Adrenal gland (tissue), 12 donors: ENCODE measurements around the gene ARHGAP25. TPM values are rescaled to one million over a fixed set of nuclear protein-coding genes. Genes with fewer than 3 reads are reported as not detected.

Experiments
- DNase-seq, 7 donors: peaks; one replicate each; pipeline ENCODE4 v3.0.0-alpha.2; 2019 to 2020
- H3K27ac ChIP-seq, 5 donors: fragments of 200-600 bp; sonication (generic) in 4 of 5; 1 replicate in 3 of 5; 2 replicates in 2 of 5; pipeline versions ENCODE4 v1.5.1 to v1.8.0; 2016 to 2020; ENCODE audit warnings: mild to moderate bottlenecking in 1 of 5
- H3K27me3 ChIP-seq: fragments of 200-600 bp; 2 replicates; pipeline ENCODE4 v1.8.0; 2021
- H3K36me3 ChIP-seq, 2 donors: fragments of 200-600 bp; replicated peaks in 1 of 2; 1 replicate in 1 of 2; 2 replicates in 1 of 2; pipeline versions ENCODE4 v1.5.1 to v1.8.0; 2018 to 2022
- H3K4me1 ChIP-seq, 2 donors: fragments of 200-600 bp; replicated peaks in 1 of 2; 1 replicate in 1 of 2; 2 replicates in 1 of 2; pipeline versions ENCODE4 v1.5.1 to v1.8.0; 2018 to 2021
- H3K4me3 ChIP-seq, 4 donors: fragments of 200-600 bp; sonication (generic) in 3 of 4; one replicate each; pipeline ENCODE4 v1.5.1; 2016 to 2018
- H3K9me3 ChIP-seq, 3 donors: fragments of 200-600 bp; sonication (generic) in 1 of 3; replicated peaks in 1 of 3; 1 replicate in 2 of 3; 2 replicates in 1 of 3; pipeline versions ENCODE4 v1.5.1 to v1.8.0; 2016 to 2021
- CTCF ChIP-seq, 6 experiments: fragments of 450-650 bp in 4 of 6; fragments of 200-600 bp in 2 of 6; sonication (generic) in 1 of 6; IDR thresholded peaks; 1 replicate in 5 of 6; 2 replicates in 1 of 6; pipeline versions ENCODE4 v1.5.1 to v1.8.0; 2016 to 2021; ENCODE audit warnings: antibody characterized with exemption in 6 of 6, mild to moderate bottlenecking in 2 of 6, moderate library complexity in 1 of 6
- POLR2A ChIP-seq, 2 donors: fragments of 450-650 bp; IDR thresholded peaks; one replicate each; pipeline ENCODE4 v1.6.1; 2017; ENCODE audit warnings: antibody characterized with exemption in 2 of 2, mild to moderate bottlenecking in 2 of 2, moderate library complexity in 1 of 2
- WGBS, 4 donors: extraction: QIAGEN DNeasy Blood & Tissue Kit in 2 of 4; methylation state at CpG; one replicate each; pipeline versions ENCODE4 v1.1.5 to v1.1.7; 2013 to 2017; 5-methylcytosine and 5-hydroxymethylcytosine counted together
- intact Hi-C, 2 donors: fragments of 100-400 bp; cut with DNase I; formaldehyde crosslinking; loops; one replicate each; pipeline versions ENCODE4 v1.14.1 to v1.15.0; 2022 to 2023
- polyA plus RNA-seq, 3 donors: library from polyadenylated mRNA; stranded (reverse); fragments of 200-250 nt in 2 of 3; fragments of 350-450 nt in 1 of 3; fragmentation: Illumina TruSeq in 1 of 3; extraction: RNeasy Lipid Tissue Mini Kit (QIAGEN cat#74804) in 1 of 3; gene quantifications; one replicate each; pipeline ENCODE4 v1.2.3, GENCODE V29; 2013 to 2014
- total RNA-seq, 9 donors: library from RNA; depleted of rRNA in 4 of 9; stranded (reverse); fragments of >200 nt in 4 of 9; fragments of 120-200 nt in 1 of 9; fragmentation: NEBNext Ultra II Directional in 1 of 9; extraction: Animal tissue kit (Norgen Biotek cat#: 25700) in 1 of 9; gene quantifications; one replicate each; pipeline versions ENCODE4 v1.1.0 to v1.2.4, GENCODE V29; 2013 to 2023
- donor health status: healthy with polysubstance abuse.
- donor health status: Bipolar disorder and iron deficiency.
- donor health status: DM: yes; HTN: yes; CAD: no.
- donor health status: DM: no; HTN: no; CAD: no.
- donor health status: DM: no; HTN: no; CAD: no.
- donor health status: DM: yes; HTN: yes; CAD: no.

The ARHGAP25 gene
- total and polyA plus RNA-seq, 12 donors: 5.5 to 17.6 (median 10.6) TPM

- Histone ChIP-seq H3K36me3 (no peaks in the 10 kb centered on the region), H3K4me3 (no peak overlapping the region), H3K27ac (no peak overlapping the region), H3K9me3 (no peaks in the 10 kb centered on the region), H3K4me1 (no peaks in the 10 kb centered on the region), H3K27me3 (no peaks in the 10 kb centered on the region)
- TF ChIP-seq CTCF (IDR thresholded peaks at IDR 0.05): no peak
- no peak for TF ChIP-seq POLR2A (IDR thresholded peaks at IDR 0.05)
- intact Hi-C loops: no loop called here
- 77 to 87% (median 82%) methylated on average over 4 of the region's 4 CpGs for WGBS, 4 donors
- DNase-seq: no peak
Observed at GRCh38 chr2:68695971-68696370, 38.6 kb upstream of the ARHGAP25 start.

GRCh38 chr2:68696554-68696953, 38.1 kb upstream of the ARHGAP25 start:
- Histone ChIP-seq H3K27ac (no peak overlapping the region), H3K4me3 (no peak overlapping the region), H3K27me3 (no peaks in the 10 kb centered on the region), H3K4me1 (no peaks in the 10 kb centered on the region), H3K9me3 (no peaks in the 10 kb centered on the region), H3K36me3 (no peaks in the 10 kb centered on the region)
- TF ChIP-seq CTCF (IDR thresholded peaks at IDR 0.05) (no peak), POLR2A (IDR thresholded peaks at IDR 0.05) (no peak)
- intact Hi-C loops: no loop called here
- WGBS, 4 donors: 64 to 74% (median 71%) methylated on average over 2 of the region's 2 CpGs
- DNase-seq: no peak

- DNase-seq: no peak
- intact Hi-C loops: no loop called here
- WGBS, 4 donors: 68 to 91% (median 69%) methylated on average over 4 of the region's 4 CpGs
- Histone ChIP-seq H3K27ac (no peak overlapping the region), H3K36me3 (no peaks in the 10 kb centered on the region), H3K4me3 (no peak overlapping the region), H3K27me3 (no peaks in the 10 kb centered on the region), H3K4me1 (no peaks in the 10 kb centered on the region), H3K9me3 (no peaks in the 10 kb centered on the region)
- no peak for TF ChIP-seq CTCF (IDR thresholded peaks at IDR 0.05)
- TF ChIP-seq POLR2A (IDR thresholded peaks at IDR 0.05): no peak
Observed at GRCh38 chr2:68698567-68699377, 35.8 kb upstream of the ARHGAP25 start.

- Histone ChIP-seq H3K4me3 (no peak overlapping the region), H3K27ac (no peak overlapping the region), H3K36me3 (no peaks in the 10 kb centered on the region), H3K9me3 (no peaks in the 10 kb centered on the region), H3K4me1 (no peaks in the 10 kb centered on the region), H3K27me3 (no peaks in the 10 kb centered on the region)
- intact Hi-C loops: loop anchor here in 1 of 2 donors (10.0 kb wide), 1 partner anchor 236 kb away; the partner anchor contains the start of genes APLF and FBXO48
- no peak for DNase-seq
- TF ChIP-seq POLR2A (IDR thresholded peaks at IDR 0.05): no peak
- TF ChIP-seq CTCF (IDR thresholded peaks at IDR 0.05): no peak
- WGBS, 4 donors: 93 to 98% (median 97%) methylated on average over 2 of the region's 2 CpGs
Observed at GRCh38 chr2:68700560-68700959, 34.1 kb upstream of the ARHGAP25 start.
